ENCODE data around the gene NDFIP1.
"Not testable (repeated sequence)": the region's sequence is repeated elsewhere in the genome, so short reads cannot be mapped to it uniquely, and the experiment has no call there.

Gene NDFIP1

DNA sequence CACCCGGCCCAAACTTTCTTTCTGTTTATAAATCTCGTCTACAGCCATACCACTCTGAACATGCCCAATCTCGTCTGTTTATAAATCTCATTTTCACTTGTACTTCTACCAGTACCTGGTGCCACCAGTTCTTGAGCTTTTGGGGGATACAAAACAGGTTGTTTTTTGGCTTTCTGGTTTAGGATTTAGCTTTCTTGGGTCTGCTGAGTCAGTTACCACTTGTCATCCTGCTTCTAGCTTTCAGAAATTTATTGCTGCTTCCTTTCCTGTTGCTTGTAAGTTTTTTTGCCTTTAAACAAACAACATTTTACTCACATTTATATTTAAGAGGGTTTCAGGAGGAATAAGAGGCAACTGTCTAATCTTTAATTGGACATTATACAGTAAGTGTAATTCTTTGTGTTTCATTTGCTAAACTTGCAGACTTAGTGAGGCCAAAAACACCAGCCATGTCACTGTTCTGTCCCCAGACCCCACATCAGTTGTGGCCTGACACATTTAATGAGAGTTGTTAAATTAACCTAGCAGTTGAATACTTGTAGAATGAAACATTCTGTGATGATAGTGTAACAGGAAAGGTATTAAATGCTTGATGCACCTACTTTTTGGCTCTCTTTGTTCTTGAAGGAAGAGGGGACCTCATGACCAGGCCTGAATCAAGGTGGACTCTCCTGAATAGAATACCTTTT, 11.8 kb downstream of the NDFIP1 start:
- no peak for DNase-seq

DNA sequence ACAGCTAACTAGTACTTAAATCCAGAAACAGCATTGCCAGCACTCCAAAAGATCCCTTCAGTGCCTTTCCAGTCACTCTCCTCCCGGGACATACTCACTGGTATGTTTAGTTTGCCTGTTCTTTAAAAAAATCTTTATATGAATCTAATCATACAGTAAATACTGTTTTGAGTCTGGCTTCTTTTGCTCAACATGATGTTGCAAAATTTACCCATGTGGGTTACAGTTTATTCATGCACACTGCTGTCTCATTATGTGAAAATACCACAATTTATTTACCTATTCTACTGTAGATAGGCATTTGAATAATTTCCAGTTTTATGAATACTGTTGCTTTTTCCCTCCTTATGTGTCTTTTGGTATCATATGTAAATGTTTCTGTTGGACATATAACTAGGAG, 13.5 kb downstream of the NDFIP1 start:
- no peak for DNase-seq

DNA sequence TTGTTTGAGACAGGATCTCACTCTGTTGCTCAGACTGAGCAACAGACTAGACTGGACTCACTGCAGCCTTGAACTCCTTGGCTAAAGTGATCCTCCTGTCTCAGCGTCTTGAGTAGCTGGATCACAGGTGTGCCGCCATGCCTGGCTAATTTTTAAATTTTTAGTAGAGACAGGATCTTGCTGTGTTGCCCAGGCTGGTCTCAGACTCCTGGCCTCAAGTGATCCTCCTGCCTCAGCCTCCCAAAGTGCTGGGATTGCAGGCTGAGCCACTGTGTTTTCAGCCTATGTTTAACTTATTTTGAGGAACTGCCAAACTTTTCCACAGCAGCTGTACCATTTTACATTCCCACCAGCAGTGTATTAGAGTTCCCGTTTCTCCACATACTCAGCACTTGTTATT, 16.8 kb downstream of the NDFIP1 start:
- no peak for DNase-seq

DNA sequence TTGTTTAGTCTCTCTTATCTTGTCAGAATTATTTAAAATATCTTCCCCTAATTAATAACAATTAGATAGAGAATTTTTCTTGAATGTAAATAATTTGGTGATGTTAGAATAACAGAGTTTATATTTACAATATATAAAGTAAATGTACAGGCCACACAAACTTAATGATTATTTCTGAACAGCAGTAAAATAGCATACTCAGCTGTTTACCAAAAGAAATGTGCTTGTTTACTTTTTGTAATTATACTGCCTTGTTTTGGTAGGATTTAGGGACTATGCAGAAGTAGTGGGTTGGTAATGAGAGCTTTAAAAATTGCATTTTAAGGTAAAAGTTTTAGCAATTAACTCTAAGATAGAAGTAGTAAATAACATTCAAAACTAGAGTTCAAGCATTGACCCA, 17.4 kb downstream of the NDFIP1 start:
- no peak for DNase-seq

DNA sequence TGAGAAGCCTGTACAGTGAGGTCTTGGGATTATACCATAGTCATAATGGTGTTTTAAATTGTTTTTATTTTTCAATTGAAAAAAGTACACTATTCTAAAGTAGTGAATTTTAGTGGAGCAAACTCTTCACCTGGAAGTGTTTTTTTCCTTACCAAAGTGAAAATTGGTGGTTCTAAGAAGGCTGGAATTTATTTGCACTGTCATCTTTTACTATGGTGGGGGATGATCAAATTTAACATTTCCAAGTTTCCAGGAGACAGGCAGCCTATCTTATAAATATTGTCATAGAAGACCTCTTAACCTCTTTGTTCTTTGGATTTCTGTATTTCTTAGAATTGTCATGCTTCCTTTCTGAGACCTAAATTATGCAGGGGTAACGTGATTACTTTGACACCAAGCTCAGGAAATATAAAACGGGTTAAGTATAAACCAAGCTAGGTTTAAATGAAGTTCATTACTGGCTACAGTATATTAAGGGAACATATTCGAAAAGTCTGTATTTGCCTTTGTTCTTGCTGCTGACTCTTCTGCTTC, 20.2 kb downstream of the NDFIP1 start:
- DNase-seq, result no peak

DNA sequence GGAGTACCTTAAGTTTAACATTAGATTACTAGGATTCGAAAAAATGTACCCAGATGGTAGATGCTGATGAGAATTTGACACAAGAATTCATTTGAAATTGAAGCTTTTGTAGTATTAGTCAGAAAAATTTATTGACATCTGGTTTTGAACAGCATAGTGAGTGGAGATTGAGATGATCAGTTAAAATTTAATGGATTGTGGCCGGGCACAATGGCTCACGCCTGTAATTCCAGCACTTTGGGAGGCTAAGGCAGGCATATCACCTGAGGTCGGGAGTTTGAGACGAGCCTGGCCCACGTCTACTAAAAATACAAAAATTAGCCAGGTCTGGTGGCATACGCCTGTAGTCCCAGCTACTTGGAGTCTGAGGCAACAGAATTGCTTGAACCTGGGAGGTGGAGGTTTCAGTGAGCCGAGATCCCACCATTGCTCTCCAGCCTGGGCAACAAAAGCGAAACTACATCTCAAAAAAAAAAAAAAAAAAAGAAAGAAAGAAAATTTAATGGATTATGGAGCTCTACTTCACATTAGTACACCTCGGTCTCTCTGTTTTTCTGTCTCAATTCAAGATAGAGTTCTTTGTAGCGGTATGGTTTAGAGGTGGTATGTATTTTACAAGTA, 21.0 kb downstream of the NDFIP1 start:
- no peak for DNase-seq

DNA sequence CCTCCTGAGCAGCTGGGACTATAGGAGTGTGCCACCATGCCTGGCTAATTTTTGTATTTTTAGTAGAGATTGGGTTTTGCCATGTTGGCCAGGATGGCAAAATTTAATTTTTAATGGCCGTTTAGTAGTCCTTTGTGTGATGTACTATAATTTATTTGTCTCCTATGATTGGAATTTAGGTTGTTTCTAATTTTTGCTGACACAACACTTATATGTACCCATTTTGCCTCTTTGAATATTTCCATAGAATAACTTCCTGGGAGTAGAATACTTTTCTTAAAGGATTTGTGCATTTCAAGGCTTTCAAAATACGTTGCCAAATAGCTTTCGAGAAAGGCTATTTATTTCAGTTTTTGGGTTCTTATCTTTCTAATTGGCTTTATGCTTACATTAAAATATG, 22.8 kb downstream of the NDFIP1 start:
- DNase-seq, result no peak

DNA sequence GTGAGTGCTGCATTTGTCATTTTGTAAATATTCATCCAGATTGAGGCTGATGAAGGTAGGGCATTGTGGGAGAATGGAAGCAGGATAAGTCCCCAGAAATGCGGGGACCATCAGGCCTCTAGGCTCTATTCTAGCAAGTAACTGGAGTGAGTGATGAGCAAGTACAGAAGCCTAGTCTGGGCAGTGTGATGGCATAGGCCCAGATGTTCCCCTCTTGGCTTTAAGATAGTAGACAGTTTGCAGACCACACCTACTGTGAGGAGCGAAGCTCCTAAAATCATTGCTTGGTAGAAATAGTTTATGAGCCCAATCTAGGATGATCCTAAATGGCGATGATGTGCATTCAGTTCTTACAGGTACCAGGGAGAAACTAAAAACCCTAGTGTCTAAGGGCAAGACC, 24.3 kb downstream of the NDFIP1 start:
- DNase-seq, result no peak

DNA sequence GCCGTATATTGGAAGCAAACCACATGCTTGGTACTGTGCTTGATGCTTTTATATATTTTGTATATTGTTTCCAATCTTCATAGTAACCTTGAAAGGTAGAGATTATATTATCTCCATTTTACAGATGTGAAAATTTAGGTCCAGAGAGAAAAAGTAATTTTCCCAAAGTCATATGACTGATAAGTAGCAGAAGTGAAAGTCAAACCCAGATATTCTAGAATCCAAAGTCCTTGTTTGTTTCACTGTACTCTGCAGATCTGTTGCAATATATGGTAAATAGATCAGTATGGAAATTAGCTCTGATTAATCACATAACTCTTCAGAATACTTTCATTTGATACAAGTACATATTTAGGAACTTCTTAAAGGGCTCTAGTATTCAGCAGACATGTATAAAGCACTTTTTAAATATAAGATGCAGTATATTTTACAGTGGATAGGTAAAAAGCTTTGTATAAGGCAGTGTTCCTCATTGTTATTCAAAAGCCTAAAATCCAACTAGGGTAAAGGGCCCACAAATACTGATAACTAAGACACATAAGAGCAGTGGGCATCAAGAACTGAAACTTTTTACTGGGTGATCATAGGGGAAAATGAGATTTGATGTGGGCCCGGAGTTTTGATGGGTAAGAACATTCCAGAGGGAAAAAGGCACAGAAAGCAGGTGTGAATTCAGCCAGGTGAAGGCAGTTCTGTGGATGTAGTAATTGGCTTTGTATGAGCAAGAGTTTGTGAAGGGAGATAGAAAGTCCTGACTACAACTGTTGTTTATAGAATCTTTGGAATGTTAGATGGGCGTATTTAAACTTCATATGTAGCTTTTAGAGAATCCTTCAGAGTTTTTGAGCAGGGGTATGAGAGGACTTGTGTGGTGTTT, 25.0 kb downstream of the NDFIP1 start:
- DNase-seq, result no peak

DNA sequence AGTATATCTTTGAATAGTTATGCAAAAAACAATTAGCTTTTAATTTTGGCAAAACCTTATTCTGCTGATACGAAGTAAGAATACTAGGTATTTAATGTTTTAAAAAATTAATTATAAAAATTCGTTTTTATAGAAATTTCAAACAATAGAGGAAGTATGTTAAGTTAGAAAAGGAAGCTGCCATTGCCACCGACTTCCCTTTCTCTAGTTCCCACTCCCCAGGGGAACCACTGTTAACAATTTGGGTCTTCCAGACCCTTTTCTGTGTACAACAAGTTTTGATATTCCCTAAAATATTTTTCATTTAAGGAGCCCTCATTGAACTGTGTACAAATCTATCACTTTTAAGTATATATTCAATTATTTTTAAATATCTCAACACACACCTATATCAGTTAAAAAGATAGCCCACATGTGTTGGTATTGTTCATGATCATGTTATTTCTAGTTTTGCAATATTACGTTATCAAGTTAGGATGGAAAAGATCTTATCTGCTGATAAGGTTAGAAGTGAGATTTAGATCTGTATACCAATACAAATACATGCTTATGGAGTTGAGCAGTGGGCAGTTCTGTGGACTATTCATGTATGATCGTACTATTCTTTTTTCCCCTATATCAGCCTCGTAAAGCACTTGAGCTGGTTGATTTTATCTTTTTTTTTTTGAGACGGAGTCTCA, 25.9 kb downstream of the NDFIP1 start:
- no peak for DNase-seq

DNA sequence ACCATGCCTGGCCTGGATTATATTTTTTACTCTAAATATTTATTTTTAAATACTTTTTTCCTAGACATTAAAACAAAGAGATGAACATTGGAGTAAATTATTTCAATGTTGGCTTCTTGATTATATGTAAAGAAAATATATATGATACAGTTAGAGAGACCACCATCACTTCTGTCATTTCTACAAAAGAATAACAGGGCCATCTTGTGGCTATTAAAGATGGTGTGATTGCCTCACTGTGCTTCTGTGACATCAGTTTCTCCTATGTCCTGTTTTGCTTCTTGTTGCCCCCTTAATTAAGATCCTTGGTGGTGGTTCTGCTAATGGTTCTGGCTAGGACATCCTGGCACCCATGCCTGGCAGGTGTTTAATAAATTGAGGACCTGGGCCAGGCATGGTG, 32.9 kb downstream of the NDFIP1 start:
- DNase-seq, result no peak

DNA sequence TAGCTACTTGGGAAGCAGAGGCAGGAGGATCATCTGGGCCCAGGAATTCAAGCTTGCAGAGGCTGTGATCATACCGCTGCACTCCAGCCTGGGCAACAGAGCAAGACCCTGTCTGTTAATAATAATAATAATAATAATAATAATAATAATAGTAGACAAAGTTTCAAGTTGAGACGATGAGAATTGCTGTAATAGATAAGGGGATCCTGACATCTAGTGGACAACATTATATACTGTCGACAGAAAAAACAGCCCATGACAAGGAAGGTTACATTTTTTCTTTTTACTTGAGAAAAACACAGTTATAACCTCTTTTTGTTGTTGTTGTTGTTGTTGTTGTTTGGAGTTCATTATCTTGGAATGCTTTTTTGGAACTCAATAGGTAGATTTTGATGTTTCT, 35.3 kb downstream of the NDFIP1 start:
- no peak for DNase-seq

DNA sequence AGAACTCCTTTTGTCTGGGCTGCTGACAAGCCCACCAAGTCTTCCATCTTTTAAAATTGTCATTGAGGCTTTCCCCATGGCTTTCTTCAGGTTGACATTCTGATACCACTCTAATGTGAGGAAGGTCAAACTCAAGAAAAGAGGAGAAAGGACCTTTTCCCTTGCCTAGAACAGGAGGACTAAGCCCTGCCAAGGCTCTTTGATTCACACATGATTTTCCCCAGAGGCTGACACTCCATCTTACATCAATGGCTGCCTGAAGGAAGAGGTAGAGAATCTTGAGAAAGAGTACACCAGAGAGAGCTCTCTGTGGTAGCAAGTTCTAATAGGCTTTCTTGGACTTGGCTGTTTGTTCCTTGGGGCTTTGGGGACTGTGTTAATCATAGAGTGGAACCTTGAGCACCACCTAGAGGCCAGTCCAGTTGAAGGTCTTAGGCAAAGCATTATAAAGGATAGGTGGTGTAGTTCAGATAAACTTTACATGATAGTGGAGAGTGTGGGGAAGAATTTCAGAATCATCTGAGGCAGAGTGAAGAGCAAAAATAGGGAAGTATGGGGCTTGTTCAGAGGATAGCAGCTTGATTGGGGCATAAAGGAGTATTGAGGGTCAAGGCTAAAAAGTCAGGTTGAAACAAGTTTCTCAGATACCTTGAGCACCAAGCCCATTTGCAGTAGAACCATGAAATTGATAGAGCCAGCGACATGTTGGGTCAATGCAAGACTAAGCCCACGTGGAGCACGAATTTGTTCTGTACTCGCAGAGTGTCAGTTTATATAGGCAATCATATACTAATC, 36.7 kb downstream of the NDFIP1 start:
- peak; percentile 78 for DNase-seq

DNA sequence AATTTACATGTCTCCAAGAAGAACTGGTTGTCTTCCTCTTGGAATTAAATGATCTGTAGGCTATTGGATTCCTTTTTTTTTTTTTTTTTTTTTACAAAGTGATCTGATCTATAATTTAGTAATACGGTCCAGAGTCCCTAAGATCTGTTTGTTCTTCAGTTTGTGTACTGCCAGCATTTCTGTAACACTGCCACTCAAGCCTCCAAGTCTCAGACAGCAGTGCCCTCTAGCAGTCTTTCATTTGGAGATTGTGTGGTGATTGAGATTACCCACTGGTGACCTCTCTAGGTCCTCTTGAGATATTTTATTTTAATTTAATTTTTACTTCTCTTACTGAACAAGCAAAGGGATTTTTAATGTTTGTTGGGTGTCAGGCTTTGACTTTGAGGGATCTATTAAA, 40.8 kb downstream of the NDFIP1 start:
- DNase-seq, result no peak

DNA sequence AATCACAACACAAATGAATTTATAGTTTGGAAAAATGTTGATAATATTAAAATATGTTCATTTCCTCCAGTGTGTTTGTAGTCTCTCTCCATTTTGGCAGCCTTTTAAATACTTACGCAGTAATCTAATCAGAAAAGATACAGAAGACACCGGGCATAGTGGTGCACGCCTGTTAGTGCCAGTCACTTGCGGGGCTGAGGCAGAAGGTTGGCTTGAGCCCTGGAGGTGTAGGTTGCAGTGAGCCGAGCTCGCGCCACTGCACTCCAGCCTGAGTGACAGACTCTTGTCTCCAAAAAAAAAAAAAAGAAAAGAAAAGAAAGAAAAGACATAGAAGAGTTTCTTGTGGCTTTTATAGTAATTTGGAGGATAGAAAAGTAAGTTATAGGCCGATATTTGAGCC, 41.9 kb downstream of the NDFIP1 start:
- DNase-seq, result no peak

DNA sequence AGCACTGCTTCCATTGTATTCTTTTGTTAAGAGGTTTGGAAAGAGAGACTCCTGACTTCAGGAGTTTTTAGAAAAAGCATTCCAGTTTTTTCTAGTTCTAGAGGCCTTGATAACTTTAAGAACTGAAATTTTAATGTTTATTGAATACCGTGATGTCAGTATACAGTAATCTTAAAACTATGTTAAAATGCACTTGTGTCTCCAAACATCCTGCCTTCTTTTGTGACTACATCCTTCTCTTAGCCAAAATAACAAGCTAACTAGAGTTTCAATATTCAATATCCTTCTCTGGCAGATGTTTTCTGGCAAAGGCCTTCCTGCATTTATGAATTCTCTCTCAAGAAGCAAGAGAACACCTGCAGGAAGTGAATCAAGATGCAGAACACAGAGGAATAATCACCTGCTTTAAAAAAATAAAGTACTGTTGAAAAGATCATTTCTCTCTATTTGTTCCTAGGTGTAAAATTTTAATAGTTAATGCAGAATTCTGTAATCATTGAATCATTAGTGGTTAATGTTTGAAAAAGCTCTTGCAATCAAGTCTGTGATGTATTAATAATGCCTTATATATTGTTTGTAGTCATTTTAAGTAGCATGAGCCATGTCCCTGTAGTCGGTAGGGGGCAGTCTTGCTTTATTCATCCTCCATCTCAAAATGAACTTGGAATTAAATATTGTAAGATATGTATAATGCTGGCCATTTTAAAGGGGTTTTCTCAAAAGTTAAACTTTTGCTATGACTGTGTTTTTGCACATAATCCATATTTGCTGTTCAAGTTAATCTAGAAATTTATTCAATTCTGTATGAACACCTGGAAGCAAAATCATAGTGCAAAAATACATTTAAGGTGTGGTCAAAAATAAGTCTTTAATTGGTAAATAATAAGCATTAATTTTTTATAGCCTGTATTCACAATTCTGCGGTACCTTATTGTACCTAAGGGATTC, 43.1 kb downstream of the NDFIP1 start:
- no peak for DNase-seq

DNA sequence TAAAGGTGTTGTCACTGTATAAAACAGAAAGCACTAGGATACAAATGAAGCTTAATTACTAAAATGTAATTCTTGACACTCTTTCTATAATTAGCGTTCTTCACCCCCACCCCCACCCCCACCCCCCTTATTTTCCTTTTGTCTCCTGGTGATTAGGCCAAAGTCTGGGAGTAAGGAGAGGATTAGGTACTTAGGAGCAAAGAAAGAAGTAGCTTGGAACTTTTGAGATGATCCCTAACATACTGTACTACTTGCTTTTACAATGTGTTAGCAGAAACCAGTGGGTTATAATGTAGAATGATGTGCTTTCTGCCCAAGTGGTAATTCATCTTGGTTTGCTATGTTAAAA, 43.8 kb downstream of the NDFIP1 start:
- no peak for DNase-seq

DNA sequence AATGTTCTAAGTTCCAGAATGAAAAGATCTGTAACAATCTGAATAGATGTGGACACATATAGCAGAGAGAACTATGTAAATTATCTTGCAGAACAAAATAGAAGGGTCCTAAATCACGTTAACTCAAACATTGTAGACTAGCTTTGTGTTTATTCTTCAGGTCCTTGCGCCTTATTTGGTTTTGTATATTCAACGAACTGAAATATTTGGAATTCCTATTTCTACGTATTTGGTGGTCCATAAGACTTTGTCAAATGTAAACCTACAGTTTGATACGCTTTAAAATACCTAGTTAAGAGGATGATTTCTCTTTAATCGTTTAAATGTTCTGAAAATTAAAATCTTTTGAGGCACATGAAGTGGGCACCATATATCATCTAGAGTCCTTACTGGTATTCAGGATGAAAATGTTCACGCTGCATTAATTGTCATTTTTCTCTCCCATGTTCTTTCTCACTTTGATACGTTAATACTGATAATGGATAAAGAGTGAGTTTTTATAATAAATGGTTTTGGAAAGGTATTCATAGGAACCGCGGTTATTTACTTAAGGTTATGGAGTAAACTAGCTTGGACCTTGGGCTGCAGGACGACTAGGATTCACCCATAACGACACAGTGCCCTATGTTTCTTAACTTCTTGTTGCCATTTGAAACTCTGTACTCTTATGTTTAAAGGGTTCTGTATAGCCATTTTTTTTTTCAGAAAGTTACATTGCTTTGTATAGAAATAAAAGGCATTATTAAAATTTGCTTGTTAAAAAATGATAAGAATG, 45.3 kb downstream of the NDFIP1 start:
- no peak for DNase-seq

DNA sequence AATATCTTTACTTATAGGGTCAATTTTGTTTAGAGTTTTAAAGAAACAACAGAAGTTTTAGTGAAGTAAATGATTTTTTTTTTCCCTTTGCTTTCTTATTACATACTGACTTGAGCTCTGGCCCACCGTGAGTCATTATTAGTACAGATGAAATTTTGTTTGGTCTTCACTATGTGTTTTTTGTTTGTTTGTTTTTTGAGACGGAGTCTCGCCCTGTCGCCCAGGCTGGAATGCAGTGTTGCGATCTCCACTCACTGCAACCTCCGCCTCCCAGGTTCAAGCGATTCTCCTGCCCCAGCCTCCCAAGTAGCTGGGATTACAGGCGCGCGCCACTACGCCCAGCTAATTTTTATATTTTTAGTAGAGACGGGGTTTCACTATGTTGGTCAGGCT, 45.9 kb downstream of the NDFIP1 start:
- DNase-seq, result not testable (repeated sequence)

DNA sequence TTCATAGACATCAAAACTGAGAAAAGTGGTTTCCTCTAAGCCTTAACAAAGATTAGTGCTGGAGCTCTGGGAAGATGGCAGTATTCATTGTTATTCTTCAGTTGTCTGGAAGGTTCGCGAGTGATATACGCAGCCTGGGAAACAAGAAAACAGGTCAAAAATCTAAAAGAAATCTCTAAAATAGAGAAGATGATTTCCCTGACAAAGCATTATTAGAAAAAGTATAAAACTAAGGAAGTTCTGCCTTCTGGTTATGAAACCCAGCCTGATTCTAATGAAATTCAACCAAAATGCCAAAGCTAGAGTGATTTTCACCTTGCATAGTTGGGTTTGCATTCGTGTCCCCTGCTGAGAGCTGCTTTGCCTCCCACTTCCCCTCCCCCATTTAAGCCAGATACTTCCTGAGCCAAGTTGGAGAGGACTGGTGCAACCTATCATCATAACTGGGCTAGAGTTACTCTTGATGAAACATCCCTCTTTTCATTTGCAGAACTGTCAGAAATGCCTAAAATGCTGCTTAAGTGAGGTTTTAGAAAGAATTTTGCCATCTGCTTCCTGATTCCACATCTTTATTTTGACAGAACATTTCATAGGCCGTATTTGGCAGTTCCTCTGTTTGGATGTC, 48.4 kb downstream of the NDFIP1 start:
- DNase-seq, result no peak
